ENCODE measurements around the gene AVPR2.

The AVPR2 gene

DNA sequence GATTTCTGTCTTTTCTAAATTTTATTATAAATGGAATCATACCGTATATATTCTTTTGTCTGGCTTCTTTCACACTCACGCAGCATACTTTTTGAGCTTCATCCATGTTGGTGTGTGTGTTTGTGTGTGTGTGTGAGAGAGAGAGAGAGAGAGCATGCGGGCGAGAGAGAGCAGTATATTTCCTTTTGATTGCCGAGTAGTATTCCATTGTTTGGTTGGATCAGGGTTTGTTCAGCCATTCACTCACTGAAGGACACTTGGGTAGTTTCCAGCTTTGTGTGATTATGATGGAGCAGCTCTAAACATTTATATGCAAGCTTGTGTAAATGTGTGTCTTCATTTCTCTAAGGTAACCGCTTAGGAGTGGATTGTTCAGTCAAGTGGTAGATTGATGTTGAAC, 15.3 kb upstream of the AVPR2 start:
- TF ChIP-seq, protein P1, sequence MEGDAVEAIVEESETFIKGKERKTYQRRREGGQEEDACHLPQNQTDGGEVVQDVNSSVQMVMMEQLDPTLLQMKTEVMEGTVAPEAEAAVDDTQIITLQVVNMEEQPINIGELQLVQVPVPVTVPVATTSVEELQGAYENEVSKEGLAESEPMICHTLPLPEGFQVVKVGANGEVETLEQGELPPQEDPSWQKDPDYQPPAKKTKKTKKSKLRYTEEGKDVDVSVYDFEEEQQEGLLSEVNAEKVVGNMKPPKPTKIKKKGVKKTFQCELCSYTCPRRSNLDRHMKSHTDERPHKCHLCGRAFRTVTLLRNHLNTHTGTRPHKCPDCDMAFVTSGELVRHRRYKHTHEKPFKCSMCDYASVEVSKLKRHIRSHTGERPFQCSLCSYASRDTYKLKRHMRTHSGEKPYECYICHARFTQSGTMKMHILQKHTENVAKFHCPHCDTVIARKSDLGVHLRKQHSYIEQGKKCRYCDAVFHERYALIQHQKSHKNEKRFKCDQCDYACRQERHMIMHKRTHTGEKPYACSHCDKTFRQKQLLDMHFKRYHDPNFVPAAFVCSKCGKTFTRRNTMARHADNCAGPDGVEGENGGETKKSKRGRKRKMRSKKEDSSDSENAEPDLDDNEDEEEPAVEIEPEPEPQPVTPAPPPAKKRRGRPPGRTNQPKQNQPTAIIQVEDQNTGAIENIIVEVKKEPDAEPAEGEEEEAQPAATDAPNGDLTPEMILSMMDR (IDR thresholded peaks at IDR 0.05; ENCODE audit: borderline replicate concordance, control extremely low read depth, extremely low read depth, insufficient read depth, missing control alignments): no peak

DNA sequence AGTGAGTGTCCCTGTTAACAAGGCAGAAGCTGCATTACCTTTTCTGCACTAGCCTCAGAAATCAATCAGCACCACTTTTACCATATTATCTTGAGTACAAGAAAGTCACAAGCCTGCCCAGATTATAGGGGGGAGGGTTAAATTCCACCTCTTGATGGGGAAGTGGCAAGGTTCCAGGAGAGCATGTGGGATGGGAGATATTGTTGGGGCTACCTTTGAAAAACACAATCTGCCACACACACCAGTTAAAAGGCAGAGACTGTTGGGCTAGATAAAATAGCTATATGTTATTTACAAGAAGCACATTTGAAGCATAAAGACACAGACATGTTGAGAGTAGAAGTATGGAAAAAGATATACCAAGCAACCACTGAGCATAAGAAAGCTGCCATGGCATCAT, 6.6 kb upstream of the AVPR2 start:
- in situ Hi-C loops (cut with MboI; ENCODE audit: low sequenced_read_pairs, unreplicated experiment): no loop called here
- DNase-seq (ENCODE audit: low spot score): no peak

More for the DNA sequence above, 15.3 kb upstream of the AVPR2 start:
- DNase-seq (ENCODE audit: low spot score): no peak
- in situ Hi-C loops (cut with MboI; ENCODE audit: low sequenced_read_pairs, unreplicated experiment): no loop called here

GRCh38 chrX:153900831-153901752, 3.4 kb upstream of the AVPR2 start:
- TF ChIP-seq, protein P1 (IDR thresholded peaks at IDR 0.05; ENCODE audit: borderline replicate concordance, control extremely low read depth, extremely low read depth, insufficient read depth, missing control alignments): no peak
- in situ Hi-C loops (cut with MboI; ENCODE audit: low sequenced_read_pairs, unreplicated experiment): no loop called here
- DNase-seq (ENCODE audit: low spot score): peak; percentile 88

More for the DNA sequence above, 6.6 kb upstream of the AVPR2 start:
- TF ChIP-seq, protein P1 (IDR thresholded peaks at IDR 0.05; ENCODE audit: borderline replicate concordance, control extremely low read depth, extremely low read depth, insufficient read depth, missing control alignments): no peak

GRCh38 chrX:153901753-153902140, 2.7 kb upstream of the AVPR2 start:
- TF ChIP-seq, protein P1 (IDR thresholded peaks at IDR 0.05; ENCODE audit: borderline replicate concordance, control extremely low read depth, extremely low read depth, insufficient read depth, missing control alignments): no peak
- DNase-seq (ENCODE audit: low spot score): no peak
- in situ Hi-C loops (cut with MboI; ENCODE audit: low sequenced_read_pairs, unreplicated experiment): no loop called here

GRCh38 chrX:153902385-153902784, 2.1 kb upstream of the AVPR2 start:
- in situ Hi-C loops (cut with MboI; ENCODE audit: low sequenced_read_pairs, unreplicated experiment): no loop called here
- DNase-seq (ENCODE audit: low spot score): no peak
- TF ChIP-seq, protein P1 (IDR thresholded peaks at IDR 0.05; ENCODE audit: borderline replicate concordance, control extremely low read depth, extremely low read depth, insufficient read depth, missing control alignments): no peak

- DNase-seq (ENCODE audit: low spot score): no peak
- in situ Hi-C loops (cut with MboI; ENCODE audit: low sequenced_read_pairs, unreplicated experiment): no loop called here
These were observed 1.1 kb upstream of the AVPR2 start for GRCh38 chrX:153903238-153903980.

More at GRCh38 chrX:153903238-153903980, 1.1 kb upstream of the AVPR2 start:
- TF ChIP-seq, protein P1 (IDR thresholded peaks at IDR 0.05; ENCODE audit: borderline replicate concordance, control extremely low read depth, extremely low read depth, insufficient read depth, missing control alignments): no peak
